COLO829 (cell line): Measurements from ENCODE around the gene OR4E2.
"Not testable (repeated sequence)": the region's sequence is repeated elsewhere in the genome, so short reads cannot be mapped to it uniquely, and the experiment has no call there.

ENCODE experiments used
- DNase-seq: peaks from one replicate; pipeline ENCODE4 v3.0.0; 2012; ENCODE audit warnings: low spot score

The OR4E2 gene, protein sequence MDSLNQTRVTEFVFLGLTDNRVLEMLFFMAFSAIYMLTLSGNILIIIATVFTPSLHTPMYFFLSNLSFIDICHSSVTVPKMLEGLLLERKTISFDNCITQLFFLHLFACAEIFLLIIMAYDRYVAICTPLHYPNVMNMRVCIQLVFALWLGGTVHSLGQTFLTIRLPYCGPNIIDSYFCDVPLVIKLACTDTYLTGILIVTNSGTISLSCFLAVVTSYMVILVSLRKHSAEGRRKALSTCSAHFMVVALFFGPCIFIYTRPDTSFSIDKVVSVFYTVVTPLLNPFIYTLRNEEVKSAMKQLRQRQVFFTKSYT

DNA sequence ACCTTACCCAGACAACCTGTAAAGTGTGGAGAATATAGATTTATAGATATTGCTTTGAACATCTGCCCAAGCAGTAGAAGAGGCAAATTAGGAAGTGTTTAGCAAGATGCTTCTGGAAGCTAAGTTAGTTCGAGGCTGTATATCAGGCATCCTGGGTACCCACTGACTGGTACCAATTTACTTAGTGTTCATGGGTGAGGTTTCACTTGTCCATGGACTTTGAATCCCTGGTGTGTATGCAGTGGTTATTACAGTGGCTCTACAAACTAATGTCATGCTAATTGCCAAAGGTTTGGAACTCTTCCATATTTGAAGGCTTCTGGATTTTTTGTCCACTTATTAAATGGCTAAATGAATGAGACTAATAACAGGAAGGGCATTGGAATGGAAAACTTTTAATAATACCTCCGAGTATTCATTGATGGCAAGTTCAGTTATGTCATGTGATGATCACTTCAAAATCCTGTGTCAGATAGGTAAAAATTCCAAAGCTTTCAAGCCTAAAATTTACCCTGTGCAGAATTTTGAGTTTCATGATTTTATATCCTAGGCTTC is at the start of gene OR4E2:
Gene OR4E2 (plus strand): TSS at position 505 of the 555 bp plus-strand sequence. CDS start 11,248 bp downstream, outside the sequence.
- DNase-seq = no peak

GRCh38 chr14:21612324-21612723 is 41.3 kb upstream of the OR4E2 start:
- DNase-seq = no peak

- no peak for DNase-seq
Observed at GRCh38 chr14:21614240-21614639, 39.4 kb upstream of the OR4E2 start.

DNA sequence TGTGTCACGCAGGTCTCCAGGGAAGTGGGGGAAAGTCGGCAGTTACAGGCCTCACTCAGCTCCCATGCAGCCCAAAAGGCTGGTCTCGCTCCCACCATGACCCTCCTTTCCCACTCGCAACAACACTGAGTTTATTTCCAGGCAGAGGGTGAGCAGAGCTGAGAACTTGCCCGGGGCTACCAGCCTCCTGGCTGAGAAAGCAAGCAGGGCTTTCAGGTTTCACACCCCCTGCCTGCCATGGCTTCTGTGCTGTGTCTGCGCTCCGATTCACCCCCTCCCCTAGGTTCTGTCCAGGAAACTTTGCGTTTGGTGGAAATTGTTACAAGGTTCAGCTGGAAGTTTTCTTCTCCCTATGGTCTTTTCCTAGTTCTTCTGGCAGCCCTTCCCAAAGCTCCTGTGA is 36.0 kb upstream of the OR4E2 start:
- no peak for DNase-seq

DNA sequence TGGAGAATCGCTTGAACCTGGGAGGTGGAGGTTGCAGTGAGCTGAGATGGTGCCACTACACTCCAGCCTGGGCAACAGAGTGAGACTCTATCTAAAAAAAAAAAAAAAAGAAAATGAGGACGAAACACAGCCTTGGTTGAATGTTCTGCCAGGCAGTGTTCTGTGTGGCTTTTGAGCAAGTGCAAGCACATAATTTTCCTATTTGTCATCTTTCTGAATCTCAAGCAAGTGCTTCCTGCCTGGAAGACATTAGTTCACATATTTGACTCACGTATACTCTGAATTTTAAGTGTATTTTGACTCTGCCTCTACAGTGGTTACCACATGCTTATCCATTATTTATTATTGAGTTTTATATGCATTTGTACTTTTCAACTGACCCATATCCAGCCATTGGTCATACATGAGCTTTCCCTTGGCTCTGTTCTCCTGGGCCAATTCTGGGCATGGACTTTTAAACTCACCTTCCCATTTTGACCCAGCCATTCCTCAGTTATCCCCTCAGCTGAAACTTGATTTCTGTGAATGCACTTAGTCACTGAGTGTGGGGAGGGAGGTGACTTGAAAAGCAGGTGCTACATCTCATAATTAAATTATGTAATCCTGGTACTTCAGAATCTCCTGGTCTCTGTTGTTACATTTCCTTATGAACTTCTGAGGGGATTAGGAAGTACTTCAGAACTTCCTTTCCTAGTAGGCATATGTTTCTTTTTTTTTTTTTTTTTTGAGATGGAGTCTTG is 27.0 kb upstream of the OR4E2 start:
- no peak for DNase-seq

- DNase-seq = not testable (repeated sequence)
Observed at GRCh38 chr14:21630503-21630902, 23.1 kb upstream of the OR4E2 start.

GRCh38 chr14:21631084-21631483 is 22.6 kb upstream of the OR4E2 start:
- no peak for DNase-seq

- no peak for DNase-seq
Observed at GRCh38 chr14:21634840-21635239, 18.8 kb upstream of the OR4E2 start, which contains the start of gene OR10G2. TSS of gene OR10G2 (minus strand) at chr14:21634940. CDS start at chr14:21634842, 98 bp downstream.

DNA sequence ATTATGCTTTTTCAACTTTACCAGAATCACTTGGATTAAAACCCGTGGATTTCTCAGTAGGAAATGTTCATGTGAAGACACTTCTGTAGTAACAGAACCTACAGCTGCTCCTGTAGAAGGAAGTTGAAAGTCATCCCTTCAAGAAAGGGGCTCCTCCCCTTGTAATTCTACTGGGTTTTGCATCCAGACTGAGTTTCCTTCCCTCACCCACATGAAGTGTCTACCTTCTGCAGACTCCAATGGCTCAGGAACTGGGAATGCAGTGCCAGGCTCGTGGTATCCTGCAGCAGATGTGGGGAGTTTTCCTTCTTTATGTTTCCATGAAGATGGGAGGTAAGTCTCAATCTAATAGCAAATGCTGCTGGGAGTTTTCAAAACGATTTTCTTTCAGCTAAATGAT is 11.0 kb upstream of the OR4E2 start:
- no peak for DNase-seq

GRCh38 chr14:21643407-21643806 is 10.2 kb upstream of the OR4E2 start:
- no peak for DNase-seq

- no peak for DNase-seq
Observed at GRCh38 chr14:21647380-21647779, 6.3 kb upstream of the OR4E2 start.

- no peak for DNase-seq
Observed at GRCh38 chr14:21652209-21652808, 1.3 kb upstream of the OR4E2 start.

GRCh38 chr14:21654215-21654614 is 580 bp downstream of the OR4E2 start:
- no peak for DNase-seq

DNA sequence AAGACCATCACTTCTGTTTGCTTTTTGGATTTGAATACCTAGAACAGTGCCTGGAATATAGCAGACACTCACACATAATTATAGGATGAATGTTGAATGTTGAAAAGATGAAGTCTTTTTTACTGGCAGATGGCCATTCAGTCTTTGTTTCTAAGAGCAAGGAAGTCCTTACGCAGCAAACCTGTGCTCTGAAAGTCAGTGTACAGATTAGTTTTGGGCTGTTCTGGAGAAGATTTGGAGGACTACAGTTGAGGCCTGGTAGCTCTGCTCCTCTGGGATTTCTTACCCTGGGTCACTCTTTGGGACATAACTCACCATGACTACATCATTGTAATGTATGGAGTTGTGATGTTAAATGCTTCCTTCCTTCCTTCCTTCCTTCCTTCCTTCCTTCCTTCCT is 3.3 kb downstream of the OR4E2 start:
- DNase-seq = no peak

DNA sequence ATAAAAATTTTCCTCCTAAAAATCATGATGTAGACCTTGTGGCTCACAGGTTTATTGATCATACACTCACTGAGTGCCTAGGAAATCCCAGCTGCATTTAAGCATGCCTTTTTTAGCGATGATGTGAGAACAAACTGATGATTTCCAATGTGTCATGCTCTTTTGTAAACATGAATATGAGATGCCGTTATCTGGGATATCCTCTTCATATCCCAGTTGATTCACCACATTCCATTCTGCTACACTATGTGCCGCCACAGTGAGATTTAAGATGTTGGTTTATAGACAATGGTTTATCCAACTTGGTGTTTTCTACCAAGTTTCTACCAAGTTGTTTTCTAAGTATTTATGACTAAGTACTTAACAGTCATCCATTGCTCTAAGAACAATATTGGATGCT is 14.7 kb downstream of the OR4E2 start:
- no peak for DNase-seq

- no peak for DNase-seq
Observed at GRCh38 chr14:21669284-21669683, 15.6 kb downstream of the OR4E2 start.

- DNase-seq = no peak
Observed at GRCh38 chr14:21671371-21671770, 17.7 kb downstream of the OR4E2 start.

- no peak for DNase-seq
Observed at GRCh38 chr14:21672116-21672515, 18.5 kb downstream of the OR4E2 start.

GRCh38 chr14:21673718-21674117 is 20.1 kb downstream of the OR4E2 start, which contains the start of gene OR4E1:
TSS of gene OR4E1 (minus strand) at chr14:21673818. CDS start at chr14:21670935, 2,883 bp downstream.
- no peak for DNase-seq

DNA sequence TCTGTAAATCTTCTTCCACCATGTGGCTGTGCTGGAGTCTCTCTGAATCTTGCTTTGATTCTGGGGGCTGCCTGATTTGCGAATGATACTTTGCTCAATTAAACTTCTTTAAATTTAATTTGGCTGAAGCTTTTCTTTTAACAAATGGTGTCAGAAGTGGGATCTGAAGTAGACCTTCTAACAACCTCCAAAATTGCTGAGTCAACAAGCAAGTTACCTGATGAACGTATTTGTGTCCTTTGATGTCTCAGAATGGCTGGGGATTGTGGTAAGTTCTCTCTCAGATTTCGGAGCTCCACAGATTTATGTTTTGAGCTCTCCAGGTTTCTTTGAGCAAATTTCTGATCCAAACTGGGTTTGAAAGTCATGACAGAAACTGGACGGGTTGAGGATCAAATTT is 21.9 kb downstream of the OR4E2 start:
- DNase-seq = no peak

- no peak for DNase-seq
Observed at GRCh38 chr14:21680072-21680471, 26.4 kb downstream of the OR4E2 start.

DNA sequence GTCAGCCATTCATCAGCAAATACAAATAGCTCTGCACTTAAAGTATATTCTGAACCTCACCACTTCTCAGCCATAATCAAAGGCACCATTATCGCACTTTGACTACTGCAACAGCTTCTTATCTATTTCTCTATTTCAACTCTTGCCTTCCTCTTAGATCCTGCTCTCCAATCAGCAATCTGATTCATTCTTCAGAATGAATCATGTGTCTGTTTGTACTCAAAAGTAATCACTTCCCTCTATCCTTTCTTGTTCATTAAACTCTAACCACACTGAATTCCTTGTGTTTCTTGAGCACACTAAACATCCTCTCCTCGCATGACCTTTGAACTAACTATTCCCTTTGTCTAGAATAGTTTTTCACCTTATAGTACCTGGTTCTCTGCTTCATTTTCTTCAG is 32.8 kb downstream of the OR4E2 start:
- DNase-seq = peak; percentile 66

- DNase-seq = no peak
Observed at GRCh38 chr14:21694425-21694824, 40.8 kb downstream of the OR4E2 start.
